Measurements from ENCODE around the gene PIK3R6.

- no peak for TF ChIP-seq CTCF (IDR thresholded peaks at IDR 0.05)
- TF ChIP-seq POLR2A (IDR thresholded peaks at IDR 0.05): no peak
Observed at GRCh38 chr17:8797621-8798175, 69.8 kb downstream of the PIK3R6 start.
